MM.1S (cell line): ENCODE results near the gene RYK.

Experiments used
- CTCF ChIP-seq: fragments of 300-600 bp; sonication (generic); IDR thresholded peaks from 2 replicates; pipeline ENCODE4 v1.5.1; 2016; ENCODE audit warnings: antibody characterized with exemption, low read length, mixed read lengths
- EZH2 ChIP-seq: fragments of 300-600 bp; sonication (generic); optimal IDR thresholded peaks from 2 replicates; pipeline ENCODE3; 2017; ENCODE audit warnings: low read depth, mild to moderate bottlenecking, antibody characterized with exemption, low read length, mixed read lengths
- EZH2phosphoT487 ChIP-seq: fragments of 300-600 bp; sonication (generic); IDR thresholded peaks from 2 replicates; pipeline ENCODE4 v1.6.1; 2018; ENCODE audit warnings: antibody characterized with exemption, low read length

- no peak for TF ChIP-seq EZH2phosphoT487
- no peak for TF ChIP-seq CTCF
- TF ChIP-seq EZH2 = no peak
Measured at GRCh38 chr3:134276086-134276485, 25.4 kb upstream of the RYK start.
